CD4-positive, alpha-beta T cell treated with Interleukin-17A for 4 hours (primary cell): ENCODE results near the gene SPP2.

ENCODE experiments used
- DNase-seq: peaks from one replicate; pipeline ENCODE4 v3.0.0-alpha.2; 2020; ENCODE audit warnings: mixed read lengths

The SPP2 gene

GRCh38 chr2:234044157-234044556 is 6.3 kb upstream of the SPP2 start:
- no peak for DNase-seq

GRCh38 chr2:234046521-234046920 is 4.0 kb upstream of the SPP2 start:
- no peak for DNase-seq

GRCh38 chr2:234047361-234047760 is 3.1 kb upstream of the SPP2 start:
- no peak for DNase-seq

GRCh38 chr2:234048049-234048448 is 2.5 kb upstream of the SPP2 start:
- DNase-seq, result no peak

- no peak for DNase-seq
Measured at GRCh38 chr2:234051374-234052070, 1.0 kb downstream of the SPP2 start.

- no peak for DNase-seq
Measured at GRCh38 chr2:234058881-234059280, 8.4 kb downstream of the SPP2 start.

GRCh38 chr2:234060236-234060635 is 9.7 kb downstream of the SPP2 start:
- no peak for DNase-seq

GRCh38 chr2:234061624-234062257 is 11.2 kb downstream of the SPP2 start:
- no peak for DNase-seq

GRCh38 chr2:234066587-234066986 is 16.1 kb downstream of the SPP2 start:
- DNase-seq, result no peak

GRCh38 chr2:234071664-234072063 is 21.2 kb downstream of the SPP2 start:
- DNase-seq, result no peak

GRCh38 chr2:234072454-234072853 is 22.0 kb downstream of the SPP2 start:
- no peak for DNase-seq

GRCh38 chr2:234074751-234075517 is 24.4 kb downstream of the SPP2 start:
- DNase-seq, result no peak

GRCh38 chr2:234075518-234075915 is 25.0 kb downstream of the SPP2 start:
- DNase-seq, result no peak

- no peak for DNase-seq
Measured at GRCh38 chr2:234075947-234076346, 25.4 kb downstream of the SPP2 start.

GRCh38 chr2:234076451-234076850 is 25.9 kb downstream of the SPP2 start:
- DNase-seq, result no peak

- no peak for DNase-seq
Measured at GRCh38 chr2:234078129-234078528, 27.6 kb downstream of the SPP2 start.

- DNase-seq, result no peak
Measured at GRCh38 chr2:234081970-234082822, 31.7 kb downstream of the SPP2 start.

GRCh38 chr2:234083572-234084348 is 33.3 kb downstream of the SPP2 start:
- no peak for DNase-seq

- DNase-seq, result no peak
Measured at GRCh38 chr2:234091432-234091879, 41.0 kb downstream of the SPP2 start.

- no peak for DNase-seq
Measured at GRCh38 chr2:234091883-234092282, 41.4 kb downstream of the SPP2 start.

GRCh38 chr2:234092344-234092743 is 41.8 kb downstream of the SPP2 start:
- DNase-seq, result no peak

- no peak for DNase-seq
Measured at GRCh38 chr2:234095301-234095700, 44.8 kb downstream of the SPP2 start.
